Activated CD4-positive, CD25-positive, alpha-beta regulatory T cell treated with anti-CD3 and anti-CD28 coated beads, Interleukin-2, amount 50 U/mL, for 16 hours (primary cell): ENCODE data around the gene HIPK2.

Experiments used
- DNase-seq: peaks from one replicate; pipeline ENCODE4 v3.0.0-alpha.2; 2020; ENCODE audit warnings: low read depth, low spot score

Gene HIPK2

DNA sequence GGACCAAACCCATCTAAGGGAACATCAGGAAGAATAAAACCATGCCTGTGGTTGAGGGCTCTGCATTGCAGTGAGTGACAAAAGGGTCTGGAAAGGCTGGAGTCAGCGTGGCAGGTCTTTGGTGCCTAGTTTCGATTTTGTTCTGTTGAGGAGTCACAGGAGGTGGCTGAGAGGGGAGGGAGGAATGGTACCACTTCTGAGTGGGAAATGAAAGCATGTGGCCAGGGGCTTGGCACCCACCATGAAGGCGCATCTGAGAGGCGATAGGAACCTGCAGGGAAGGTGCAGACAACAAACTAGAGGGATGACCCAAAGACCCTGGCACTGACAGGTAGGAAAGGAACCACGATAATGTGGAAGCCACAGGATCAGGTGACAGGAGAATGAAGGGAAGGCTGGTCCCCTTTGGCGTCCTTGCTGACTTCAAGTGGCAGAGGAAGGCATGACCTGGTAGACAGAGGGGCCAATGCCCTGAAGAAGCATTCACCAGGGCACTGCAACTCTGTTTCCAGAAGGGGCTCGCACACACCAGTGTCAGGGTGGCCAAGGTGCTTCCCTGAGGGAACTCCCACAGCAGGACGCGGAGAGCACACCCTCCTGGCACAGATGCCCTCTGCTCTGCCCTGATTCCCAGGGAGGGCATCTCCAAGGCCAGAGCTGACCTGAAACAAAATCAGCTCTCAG, 41.7 kb downstream of the HIPK2 start:
- DNase-seq, result no peak

GRCh38 chr7:139735466-139735865, 42.3 kb downstream of the HIPK2 start:
- DNase-seq, result no peak

DNA sequence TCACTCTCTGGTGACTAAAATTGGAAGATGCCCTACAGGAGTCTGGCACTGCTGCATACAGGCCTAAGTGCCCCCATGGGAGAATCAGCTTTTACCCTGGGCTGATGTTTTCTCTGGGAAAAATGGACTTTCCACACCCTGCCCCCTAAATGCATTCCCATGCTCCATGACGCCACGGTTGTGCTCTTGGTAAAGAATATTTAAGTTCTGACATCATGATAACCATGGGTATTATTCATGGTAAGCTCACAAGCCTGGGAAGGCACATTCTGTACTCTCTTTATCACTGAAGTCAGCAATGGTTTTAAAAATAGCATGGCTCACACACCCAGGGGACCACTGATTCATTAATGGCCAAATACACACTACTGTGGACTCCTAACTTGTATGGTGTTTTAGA, 43.4 kb downstream of the HIPK2 start:
- no peak for DNase-seq

GRCh38 chr7:139733751-139734150, 44.0 kb downstream of the HIPK2 start:
- no peak for DNase-seq

DNA sequence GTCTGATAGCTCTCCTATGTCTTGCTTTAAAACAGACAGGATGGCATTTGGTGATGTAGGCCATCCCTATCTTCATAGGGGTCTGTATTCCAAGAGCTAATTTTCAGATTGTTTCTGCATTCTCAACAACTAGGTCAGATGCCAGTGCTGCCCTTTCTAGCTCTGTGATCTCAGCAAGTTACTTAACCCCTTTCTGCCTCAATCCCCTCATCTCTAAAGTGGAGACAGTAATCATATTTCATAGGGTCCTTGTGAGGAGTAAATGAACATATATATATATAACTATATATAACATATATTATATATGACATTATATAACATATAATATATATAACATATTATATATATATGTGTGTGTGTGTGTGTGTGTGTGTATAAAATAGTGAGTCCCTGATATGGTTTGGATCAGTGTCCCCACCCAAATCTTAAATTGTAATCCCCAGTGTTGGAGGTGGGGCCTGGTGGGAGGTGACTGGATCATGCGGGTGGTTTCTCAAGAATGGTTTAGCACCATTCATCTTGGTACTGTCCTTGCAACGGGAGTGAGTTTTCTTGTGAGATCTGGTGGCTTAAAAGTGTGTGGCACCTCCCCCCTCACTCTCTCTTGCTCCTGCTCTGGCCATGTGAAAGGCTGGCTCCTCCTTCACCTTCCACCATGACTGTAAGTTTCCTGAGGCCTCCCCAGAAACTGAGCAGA, 45.2 kb downstream of the HIPK2 start:
- DNase-seq, result no peak

GRCh38 chr7:139731802-139732470, 45.9 kb downstream of the HIPK2 start:
- no peak for DNase-seq

DNA sequence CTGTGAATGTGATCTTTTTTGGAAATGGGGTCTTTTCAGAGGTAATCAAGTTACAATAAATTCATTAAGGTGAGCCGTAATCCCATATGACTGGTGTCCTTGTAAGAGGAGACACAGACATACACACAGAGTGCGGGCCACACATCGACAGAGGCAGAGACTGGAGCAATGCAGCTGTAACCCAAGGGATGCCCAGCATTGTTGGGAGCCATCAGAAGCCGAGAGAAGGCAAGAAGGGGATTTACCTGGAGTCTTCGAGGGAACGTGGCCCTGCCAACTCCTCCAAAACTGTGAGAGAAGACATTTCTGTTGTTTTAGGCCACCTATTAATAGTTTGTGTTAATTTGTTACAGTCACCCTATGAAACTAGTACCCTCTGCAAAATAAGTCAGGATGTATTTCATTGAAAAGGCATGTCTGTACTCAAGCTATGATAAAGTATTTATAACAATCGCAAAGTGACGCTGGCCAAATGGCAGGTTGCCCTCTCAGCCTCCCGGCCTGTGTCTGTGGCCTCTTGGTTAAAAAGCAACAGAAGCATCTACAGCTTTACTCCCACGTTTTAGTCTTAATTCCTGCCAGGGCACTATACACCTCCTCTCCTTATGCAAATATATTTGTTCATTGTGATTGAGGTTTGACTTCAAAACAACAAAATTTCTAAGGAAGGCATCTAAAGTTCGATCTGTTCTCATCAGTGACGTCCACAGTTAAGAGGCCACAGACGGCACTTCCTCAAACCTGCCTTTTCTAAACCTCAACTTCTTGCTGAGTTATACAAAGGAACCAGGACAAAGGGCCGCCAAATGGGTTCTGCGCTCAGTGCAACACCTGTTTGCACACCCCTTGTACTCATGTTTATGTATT, 46.8 kb downstream of the HIPK2 start:
- DNase-seq, result no peak

DNA sequence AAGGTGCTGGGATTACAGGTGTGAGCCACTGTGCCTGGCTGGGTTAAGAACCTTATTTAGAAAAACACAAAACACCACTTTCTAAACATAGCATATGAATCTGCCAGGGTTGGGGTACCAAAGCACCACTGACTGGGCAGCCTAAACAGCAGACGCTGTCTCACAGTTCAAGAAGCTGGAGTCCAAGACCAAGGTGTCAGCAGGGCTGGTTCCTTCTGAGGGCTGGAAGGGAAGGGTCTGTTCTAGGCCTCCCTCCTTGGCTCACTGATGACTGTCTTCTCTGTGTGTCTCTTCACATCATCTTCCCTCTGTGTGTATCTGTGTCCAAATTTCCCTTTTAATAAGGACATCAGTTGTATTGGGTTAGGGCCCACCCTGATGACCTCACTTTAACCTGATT, 49.6 kb downstream of the HIPK2 start:
- no peak for DNase-seq

DNA sequence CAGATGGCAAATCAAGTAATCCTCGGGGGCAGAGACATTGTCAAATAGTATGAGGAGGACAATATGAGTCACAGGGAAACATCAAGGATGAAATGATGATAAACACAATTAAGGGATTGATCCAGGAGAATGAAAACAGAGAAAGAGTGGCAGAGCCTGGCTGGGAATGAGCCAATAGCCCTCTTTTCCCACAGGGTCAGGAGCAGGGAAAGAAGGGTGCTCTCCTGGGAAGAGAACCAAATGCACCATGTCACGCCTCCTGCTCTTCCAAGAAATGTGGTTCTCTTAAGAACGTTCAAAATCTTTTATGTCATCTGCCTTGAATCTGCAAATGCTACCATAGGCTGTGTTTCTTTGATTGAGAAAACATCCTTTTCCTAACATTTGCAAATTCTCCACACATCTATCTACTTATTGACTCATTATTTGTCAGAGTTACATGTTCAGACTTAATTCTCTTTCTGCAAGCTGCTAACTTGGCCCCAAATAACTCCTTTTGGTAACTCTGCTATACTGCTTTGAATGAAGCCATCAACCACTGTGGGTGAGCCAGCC, 50.6 kb downstream of the HIPK2 start:
- DNase-seq, result no peak

- DNase-seq, result no peak
These were observed 51.3 kb downstream of the HIPK2 start for GRCh38 chr7:139726485-139726869.

DNA sequence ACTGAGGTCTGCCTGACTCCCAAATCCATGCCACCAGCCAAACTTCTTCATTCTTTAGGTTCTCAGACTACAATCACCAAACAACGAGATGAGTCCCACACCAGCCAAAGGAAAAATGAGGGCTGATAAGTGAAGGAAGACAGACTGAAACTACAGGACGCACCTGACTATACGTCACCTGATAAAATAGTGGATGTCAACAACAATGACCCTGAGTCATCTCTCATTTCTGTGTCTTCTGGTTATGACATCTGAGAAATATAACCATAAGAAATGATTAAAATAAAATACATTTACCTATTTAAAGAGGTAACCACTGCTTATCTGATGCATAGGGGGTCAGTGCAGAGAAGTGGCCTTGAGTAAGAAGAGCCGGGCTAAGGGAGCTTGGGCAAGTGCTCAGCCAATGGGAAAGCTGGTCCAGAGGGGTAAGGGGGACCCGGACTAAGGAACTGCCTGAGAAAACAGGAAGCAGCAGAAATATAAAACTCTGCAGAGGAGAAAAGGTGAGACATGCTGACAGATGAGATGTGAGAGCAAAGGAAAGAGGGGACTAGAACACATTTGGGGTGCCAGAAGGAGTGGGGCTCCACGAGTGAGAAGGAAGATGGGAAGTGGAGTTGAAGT, 51.8 kb downstream of the HIPK2 start:
- no peak for DNase-seq

GRCh38 chr7:139725077-139725476, 52.7 kb downstream of the HIPK2 start:
- no peak for DNase-seq

DNA sequence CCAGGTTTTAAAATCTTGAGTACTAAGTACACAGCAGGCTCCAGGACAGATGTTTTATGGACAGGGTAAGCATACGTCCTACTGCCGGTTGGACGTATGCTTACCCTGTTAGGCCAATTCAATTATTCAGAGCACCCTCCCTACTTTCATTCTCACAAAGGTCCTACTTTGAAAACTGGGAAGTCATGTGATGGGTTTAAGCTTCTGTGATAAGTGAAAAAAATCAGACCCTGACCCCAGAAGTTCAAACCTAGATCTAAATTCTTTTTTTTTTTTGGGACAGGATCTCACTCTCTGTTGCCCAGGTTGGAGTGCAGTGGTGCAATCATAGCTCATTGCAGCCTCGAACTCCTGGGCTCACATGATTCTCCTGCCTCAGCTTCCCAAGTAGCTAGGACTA, 55.2 kb downstream of the HIPK2 start:
- no peak for DNase-seq

- no peak for DNase-seq
These were observed 56.0 kb downstream of the HIPK2 start for GRCh38 chr7:139721821-139722220.

GRCh38 chr7:139721417-139721816, 56.4 kb downstream of the HIPK2 start:
- DNase-seq, result no peak

DNA sequence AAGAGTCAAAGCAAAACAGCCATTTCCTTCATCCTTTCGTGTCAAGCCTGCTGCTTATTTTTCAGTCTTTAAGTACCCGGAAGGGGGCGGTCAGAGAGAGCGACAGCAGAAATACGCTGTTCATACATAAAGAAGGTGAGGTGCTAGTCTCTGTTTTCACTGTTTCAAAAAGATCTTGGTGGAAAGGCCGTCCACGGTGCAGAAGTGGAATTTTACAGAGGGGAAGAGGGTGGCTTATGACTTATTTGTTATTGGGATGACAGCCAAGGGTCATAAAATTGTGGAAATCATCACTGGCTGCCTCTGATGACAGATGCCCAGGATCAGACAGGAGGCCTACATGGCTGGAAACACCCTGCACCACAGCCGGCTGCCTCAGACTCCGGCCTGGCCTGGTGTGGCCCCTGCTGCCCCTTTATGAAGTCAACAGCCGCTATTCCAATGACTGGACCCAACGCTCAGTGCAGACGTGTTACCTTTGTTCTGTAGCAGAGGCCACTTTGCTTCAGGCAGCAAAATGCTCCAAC, 57.0 kb downstream of the HIPK2 start:
- no peak for DNase-seq

GRCh38 chr7:139720186-139720585, 57.6 kb downstream of the HIPK2 start:
- no peak for DNase-seq

- no peak for DNase-seq
These were observed 58.9 kb downstream of the HIPK2 start for GRCh38 chr7:139718859-139719258.

GRCh38 chr7:139718141-139718540, 59.7 kb downstream of the HIPK2 start:
- DNase-seq, result no peak

DNA sequence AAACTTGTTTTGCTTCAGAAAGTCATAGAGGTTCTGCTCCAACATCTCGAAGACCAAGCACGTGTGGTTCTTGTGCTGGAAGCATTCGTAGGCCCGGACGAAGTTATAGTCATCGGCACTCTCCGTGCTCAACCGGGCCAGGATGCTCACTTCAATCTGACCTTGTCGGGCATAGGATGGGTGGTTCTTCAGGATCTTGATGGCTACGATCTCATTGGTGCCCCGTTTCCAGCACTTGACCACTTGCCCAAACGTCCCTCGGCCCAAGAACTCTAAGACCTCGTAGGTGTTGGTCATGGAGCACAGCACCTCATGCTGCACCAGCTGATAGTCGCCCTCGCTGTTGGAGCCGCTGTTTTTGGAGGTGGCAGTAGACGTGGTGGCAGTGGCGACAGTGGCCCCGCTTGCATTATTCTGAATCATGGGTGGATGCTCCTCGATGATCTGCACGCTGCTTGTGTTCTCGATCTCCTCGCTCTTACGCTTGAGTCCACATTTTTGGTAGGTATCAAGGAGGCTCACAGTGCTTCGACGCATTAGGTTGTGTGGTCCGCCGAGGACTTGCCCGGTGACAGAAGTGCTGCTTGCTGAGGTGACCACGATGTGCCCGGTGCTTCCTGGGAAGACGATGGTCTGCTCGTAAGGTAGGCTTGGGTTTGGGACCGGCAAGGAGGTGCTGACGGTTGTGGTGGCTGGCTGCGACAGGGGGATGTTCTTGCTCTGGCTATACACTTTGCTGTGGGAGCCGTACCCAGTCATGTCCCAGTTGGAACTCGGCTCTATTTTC, 61.4 kb downstream of the HIPK2 start:
- no peak for DNase-seq
